Karpas-422 (cell line): ENCODE results near the gene PTGDS. TPM values are rescaled to one million over a fixed set of nuclear protein-coding genes. Genes with fewer than 3 reads are reported as not detected.

Source experiments
- total RNA-seq: library from RNA; depleted of rRNA; stranded (reverse); fragments of >200 nt; shearing (Covaris generic); gene quantifications from 2 replicates; pipeline ENCODE4 v1.2.3, GENCODE V29; 2014; ENCODE audit warnings: low replicate concordance; rRNA removed

The PTGDS gene
- total RNA-seq, 1 experiment from 2014 or later = not detected

Other genes starting within 250 kb of the PTGDS start
- not detected in 2 replicates for gene LCN10, start 234.6 kb upstream of the PTGDS start, total RNA-seq
- gene LCN6, start 229.0 kb upstream of the PTGDS start, total RNA-seq = not detected in 2 replicates
- gene LCN8, start 219.3 kb upstream of the PTGDS start, total RNA-seq = not detected in 2 replicates
- not detected in 2 replicates for gene LCN15, start 213.0 kb upstream of the PTGDS start, total RNA-seq
- gene TMEM141, start 186.2 kb upstream of the PTGDS start, total RNA-seq = 20.5 and 61.8 TPM in 2 replicates
- 1.6 TPM in 1 of 2 replicates, not detected in the other for gene CCDC183, start 181.2 kb upstream of the PTGDS start, total RNA-seq
- 43.1 and 78.1 TPM in 2 replicates for gene RABL6, start 169.6 kb upstream of the PTGDS start, total RNA-seq
- gene AJM1, start 135.0 kb upstream of the PTGDS start, total RNA-seq = 1.9 and 5.0 TPM in 2 replicates
- 82.5 and 164 TPM in 2 replicates for gene PHPT1, start 128.1 kb upstream of the PTGDS start, total RNA-seq
- gene MAMDC4, start 125.2 kb upstream of the PTGDS start, total RNA-seq = 7.9 TPM in 2 replicates
- gene EDF1, start 111.2 kb upstream of the PTGDS start, total RNA-seq = 152 and 302 TPM in 2 replicates
- 6.3 and 11.3 TPM in 2 replicates for gene TRAF2, start 91.0 kb upstream of the PTGDS start, total RNA-seq
- 37.3 and 103 TPM in 2 replicates for gene FBXW5, start 32.8 kb upstream of the PTGDS start, total RNA-seq
- not detected in 2 replicates for gene C8G, start 32.3 kb upstream of the PTGDS start, total RNA-seq
- gene LCN12, start 25.2 kb upstream of the PTGDS start, total RNA-seq = not detected in 2 replicates
- gene LCNL1, start 5.5 kb downstream of the PTGDS start, total RNA-seq = not detected in 2 replicates
- gene PAXX, start 14.9 kb downstream of the PTGDS start, total RNA-seq = 20.1 and 62.6 TPM in 2 replicates
- gene CLIC3, start 19.1 kb downstream of the PTGDS start, total RNA-seq = not detected in 2 replicates
- 2.4 and 6.4 TPM in 2 replicates for gene ABCA2, start 50.7 kb downstream of the PTGDS start, total RNA-seq
- gene FUT7, start 54.6 kb downstream of the PTGDS start, total RNA-seq = not detected in 2 replicates
- gene NPDC1, start 68.7 kb downstream of the PTGDS start, total RNA-seq = not detected in 2 replicates
- not detected in 2 replicates for gene ENTPD2, start 76.6 kb downstream of the PTGDS start, total RNA-seq
- gene SAPCD2, start 93.1 kb downstream of the PTGDS start, total RNA-seq = 18.6 and 53.2 TPM in 2 replicates
- gene UAP1L1, start 100.0 kb downstream of the PTGDS start, total RNA-seq = 15.1 and 26.2 TPM in 2 replicates
- gene MAN1B1, start 109.5 kb downstream of the PTGDS start, total RNA-seq = 28.9 and 58.1 TPM in 2 replicates
- gene DPP7, start 137.2 kb downstream of the PTGDS start, total RNA-seq = 114 and 237 TPM in 2 replicates
- not detected in 2 replicates for gene GRIN1, start 161.7 kb downstream of the PTGDS start, total RNA-seq
- gene LRRC26, start 192.5 kb downstream of the PTGDS start, total RNA-seq = not detected in 2 replicates
- not detected in 2 replicates for gene TMEM210, start 194.6 kb downstream of the PTGDS start, total RNA-seq
- gene ANAPC2, start 211.1 kb downstream of the PTGDS start, total RNA-seq = 16.8 and 28.0 TPM in 2 replicates
- 48.9 and 101 TPM in 2 replicates for gene SSNA1, start 211.2 kb downstream of the PTGDS start, total RNA-seq
- 5.7 and 15.2 TPM in 2 replicates for gene TPRN, start 223.2 kb downstream of the PTGDS start, total RNA-seq
- 30.6 and 39.8 TPM in 2 replicates for gene TMEM203, start 228.1 kb downstream of the PTGDS start, total RNA-seq
- 7.8 and 13.1 TPM in 2 replicates for gene NDOR1, start 228.2 kb downstream of the PTGDS start, total RNA-seq
- 0.26 and 0.36 TPM in 2 replicates for gene RNF208, start 244.7 kb downstream of the PTGDS start, total RNA-seq
- gene CYSRT1, start 247.7 kb downstream of the PTGDS start, total RNA-seq = 0.75 and 1.2 TPM in 2 replicates
- gene RNF224, start 250.0 kb downstream of the PTGDS start, total RNA-seq = 0.37 TPM in 1 of 2 replicates, not detected in the other